CD8-positive, alpha-beta memory T cell (primary cell): Measurements from ENCODE around the gene PTRH2. TPM values are rescaled to one million over a fixed set of nuclear protein-coding genes. Genes with fewer than 3 reads are reported as not detected.

Experiments
- CTCF ChIA-PET: fragments of 350-600 bp; sonication (Branson Sonifier 250); formaldehyde crosslinking; loops from one replicate; lab custom pipeline; 2021; ENCODE audit warnings: antibody characterized with exemption; lab: Charles Lee
- POLR2A ChIA-PET: fragments of 350-600 bp; sonication (Branson Sonifier 250); formaldehyde crosslinking; loops from one replicate; lab custom pipeline; 2021; ENCODE audit warnings: antibody characterized with exemption; lab: Charles Lee
- DNase-seq, 5 donors: peaks; one replicate each; pipeline versions ENCODE4 v3.0.0 to v3.0.0-alpha.2; 2020 to 2022; ENCODE audit warnings: mixed read lengths in 1 of 5
- H3K27ac ChIP-seq: one replicate; pipeline ENCODE4 v1.7.0; 2013; ENCODE audit warnings: low read depth, mild to moderate bottlenecking, low read length, moderate library complexity
- H3K27me3 ChIP-seq: 2 replicates; pipeline ENCODE4 v1.7.0; 2013; ENCODE audit warnings: low read length, mild to moderate bottlenecking; ENCODE audit not compliant: insufficient read depth, poor library complexity, severe bottlenecking
- H3K36me3 ChIP-seq: 2 replicates; pipeline ENCODE4 v1.7.0; 2013; ENCODE audit warnings: mild to moderate bottlenecking, low read length, moderate library complexity; ENCODE audit not compliant: insufficient read depth
- H3K4me1 ChIP-seq: 2 replicates; pipeline ENCODE4 v1.7.0; 2013; ENCODE audit warnings: mild to moderate bottlenecking, low read length, moderate library complexity; ENCODE audit not compliant: insufficient read depth
- H3K4me3 ChIP-seq: 2 replicates; pipeline ENCODE4 v1.7.0; 2013; ENCODE audit warnings: mild to moderate bottlenecking, low read length
- H3K9me3 ChIP-seq: 2 replicates; pipeline ENCODE4 v1.7.0; 2013; ENCODE audit warnings: mild to moderate bottlenecking, low read length
- H3K27ac Mint-ChIP-seq, 8 donors: one replicate each; pipeline ENCODE4 v1.8.0; 2020 to 2021; ENCODE audit warnings: mixed read lengths in 8 of 8, mild to moderate bottlenecking in 6 of 8, inconsistent platforms in 3 of 8, moderate library complexity in 3 of 8
- H3K27me3 Mint-ChIP-seq, 2 donors: one replicate each; pipeline ENCODE4 v1.8.0; 2020 to 2021; ENCODE audit warnings: mixed read lengths in 2 of 2, mild to moderate bottlenecking in 1 of 2, moderate library complexity in 1 of 2
- H3K36me3 Mint-ChIP-seq, 3 donors: one replicate each; pipeline ENCODE4 v1.8.0; 2020 to 2021; ENCODE audit warnings: mixed read lengths in 3 of 3, inconsistent platforms in 1 of 3, mild to moderate bottlenecking in 1 of 3
- H3K4me1 Mint-ChIP-seq, 3 donors: one replicate each; pipeline ENCODE4 v1.8.0; 2020 to 2021; ENCODE audit warnings: mixed read lengths in 3 of 3, inconsistent platforms in 1 of 3, mild to moderate bottlenecking in 1 of 3
- H3K4me3 Mint-ChIP-seq, 7 donors: one replicate each; pipeline ENCODE4 v1.8.0; 2020 to 2021; ENCODE audit warnings: mixed read lengths in 7 of 7, mild to moderate bottlenecking in 6 of 7, moderate library complexity in 4 of 7, inconsistent platforms in 2 of 7
- H3K9me3 Mint-ChIP-seq, 5 donors: one replicate each; pipeline ENCODE4 v1.8.0; 2020 to 2022; ENCODE audit warnings: mixed read lengths in 5 of 5, mild to moderate bottlenecking in 3 of 5, moderate library complexity in 2 of 5, inconsistent platforms in 1 of 5
- polyA plus RNA-seq: library from polyadenylated mRNA; unstranded; fragments of 300-500 nt; fragmentation: Illumina TruSeq; gene quantifications from one replicate; pipeline ENCODE4 v1.2.3, GENCODE V29; 2021
- total RNA-seq, 2 experiments: library from RNA; stranded (reverse); gene quantifications; one replicate each; pipeline ENCODE4 v1.2.3, GENCODE V29; 2021

The PTRH2 gene
- total and polyA plus RNA-seq, 3 experiments from 2014 or later: 15.9 to 43.6 (median 38.5) TPM

DNA sequence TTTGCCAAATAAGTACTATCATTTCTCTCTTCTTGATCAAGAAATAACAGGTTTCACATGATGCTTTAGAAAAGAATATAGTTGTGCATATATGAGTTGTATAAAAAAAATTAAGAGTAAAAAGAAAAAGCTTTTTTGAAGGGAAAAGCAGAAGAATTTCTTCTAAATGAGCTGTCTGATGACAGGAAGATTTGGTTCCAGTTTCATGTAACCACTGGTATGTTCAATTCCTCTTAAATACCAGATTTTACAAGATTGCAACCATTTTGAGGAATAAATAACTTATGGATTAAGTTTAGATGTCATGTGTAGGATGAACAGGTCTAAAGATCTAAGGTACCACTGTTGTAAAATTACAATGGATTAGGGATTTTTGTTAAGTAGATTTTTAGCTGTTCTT, 45.2 kb upstream of the PTRH2 start:
- H3K36me3 Mint-ChIP-seq: peaks cover 0 to 12% (median 5%) of the 10 kb centered on the region in 3 donors
- H3K4me1 Mint-ChIP-seq: peaks cover 16 to 29% (median 26%) of the 10 kb centered on the region in 3 donors
- no peaks in the 10 kb centered on the region for H3K27me3 Mint-ChIP-seq
- Histone ChIP-seq H3K36me3 (no peaks in the 10 kb centered on the region), H3K27me3 (no peaks in the 10 kb centered on the region), H3K4me1 (peaks cover 8% of the 10 kb centered on the region), H3K4me3 (no peak overlapping the region), H3K9me3 (no peaks in the 10 kb centered on the region), H3K27ac (no peak overlapping the region)
- H3K9me3 Mint-ChIP-seq: no peaks in the 10 kb centered on the region
- H3K4me3 Mint-ChIP-seq: no peak overlapping the region
- H3K27ac Mint-ChIP-seq: peak overlapping the region in 3 of 8 donors; percentile 40 to 61 (median 40)
- no peak for DNase-seq
- POLR2A ChIA-PET: interaction anchor here (0.6 kb wide), 1 partner anchor 125 kb away, joined by 5 read pairs; no protein-coding TSS in a partner anchor
- CTCF ChIA-PET: interaction anchor here (0.9 to 4.9 kb wide), 11 partner anchors 11 to 284 kb away, joined by 3 to 64 read pairs (median 4); partner anchors contain the start of genes RPS6KB1 and TUBD1

DNA sequence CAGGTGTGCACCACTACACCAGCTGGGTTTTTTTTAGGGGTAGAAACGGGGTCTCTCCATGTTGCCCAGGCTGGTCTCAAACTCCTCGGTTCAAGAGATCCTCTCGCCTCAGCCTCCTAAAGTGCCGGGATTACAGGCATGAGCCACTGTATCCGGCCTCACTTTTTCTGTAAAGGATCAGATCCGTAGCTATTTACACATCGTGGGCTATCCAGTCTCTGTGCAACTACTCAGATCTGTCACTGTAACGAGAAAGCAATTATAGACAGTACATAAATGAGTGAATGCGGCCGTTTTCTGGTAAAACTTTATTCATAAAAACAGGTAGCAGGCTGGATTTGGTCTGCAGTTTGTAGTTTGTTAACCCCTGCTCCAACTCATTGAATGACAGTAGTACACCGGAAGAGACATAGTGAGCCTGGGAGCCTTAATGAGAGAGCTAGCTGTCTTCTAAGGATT, 44.8 kb upstream of the PTRH2 start:
- H3K27ac Mint-ChIP-seq: peak overlapping the region in 5 of 8 donors; percentile 4 to 61 (median 40)
- peaks cover 0 to 11% (median 5%) of the 10 kb centered on the region in 3 donors for H3K36me3 Mint-ChIP-seq
- peak overlapping the region in 1 of 7 donors; percentile 55 for H3K4me3 Mint-ChIP-seq
- no peaks in the 10 kb centered on the region for H3K9me3 Mint-ChIP-seq
- no peak for DNase-seq
- CTCF ChIA-PET: interaction anchor here (0.8 to 4.9 kb wide), 9 partner anchors 10 to 285 kb away, joined by 3 to 64 read pairs (median 4); no protein-coding TSS in a partner anchor
- H3K4me3 ChIP-seq: no peak overlapping the region
- H3K9me3 ChIP-seq: no peaks in the 10 kb centered on the region
- POLR2A ChIA-PET: no interaction called here
- no peaks in the 10 kb centered on the region for H3K27me3 ChIP-seq
- no peaks in the 10 kb centered on the region for H3K27me3 Mint-ChIP-seq
- no peak overlapping the region for H3K27ac ChIP-seq
- H3K4me1 Mint-ChIP-seq: peaks cover 16 to 29% (median 27%) of the 10 kb centered on the region in 3 donors
- H3K4me1 ChIP-seq: peaks cover 8% of the 10 kb centered on the region
- H3K36me3 ChIP-seq: no peaks in the 10 kb centered on the region

DNA sequence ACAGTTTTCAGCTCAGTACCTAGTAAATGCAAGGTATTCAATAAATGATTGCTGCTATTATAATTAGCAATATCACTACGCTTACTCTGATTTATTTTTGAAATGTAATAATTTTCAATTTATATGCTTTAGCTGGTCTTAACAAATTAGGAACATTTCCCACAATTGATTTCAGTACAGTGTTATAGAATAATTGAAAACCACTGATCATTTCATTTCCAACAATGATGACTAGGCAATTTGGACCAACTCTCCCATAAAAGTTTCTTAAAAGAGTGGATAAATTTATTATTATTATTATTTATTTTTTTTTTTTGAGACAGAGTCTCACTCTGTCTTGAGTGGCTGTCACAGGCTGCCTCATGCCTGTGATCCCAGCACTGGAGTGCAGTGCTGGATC, 41.4 kb upstream of the PTRH2 start:
- no peak overlapping the region for H3K27ac ChIP-seq
- Mint-ChIP-seq H3K27me3 (no peaks in the 10 kb centered on the region), H3K4me1 (peaks cover 3 to 15% (median 9%) of the 10 kb centered on the region in 3 donors), H3K27ac (no peak overlapping the region), H3K9me3 (no peaks in the 10 kb centered on the region), H3K4me3 (no peak overlapping the region), H3K36me3 (peaks cover 0 to 5% (median 2%) of the 10 kb centered on the region in 3 donors)
- DNase-seq: no peak
- no peaks in the 10 kb centered on the region for H3K27me3 ChIP-seq
- POLR2A ChIA-PET: interaction anchor here (0.7 kb wide), 2 partner anchors 49 to 91 kb away, joined by 3 to 5 read pairs; no protein-coding TSS in a partner anchor
- no peaks in the 10 kb centered on the region for H3K9me3 ChIP-seq
- H3K36me3 ChIP-seq: no peaks in the 10 kb centered on the region
- H3K4me1 ChIP-seq: no peaks in the 10 kb centered on the region
- no peak overlapping the region for H3K4me3 ChIP-seq
- CTCF ChIA-PET: interaction anchor here (0.7 to 2.1 kb wide), 6 partner anchors 22 to 110 kb away, joined by 3 to 10 read pairs (median 4); no protein-coding TSS in a partner anchor

DNA sequence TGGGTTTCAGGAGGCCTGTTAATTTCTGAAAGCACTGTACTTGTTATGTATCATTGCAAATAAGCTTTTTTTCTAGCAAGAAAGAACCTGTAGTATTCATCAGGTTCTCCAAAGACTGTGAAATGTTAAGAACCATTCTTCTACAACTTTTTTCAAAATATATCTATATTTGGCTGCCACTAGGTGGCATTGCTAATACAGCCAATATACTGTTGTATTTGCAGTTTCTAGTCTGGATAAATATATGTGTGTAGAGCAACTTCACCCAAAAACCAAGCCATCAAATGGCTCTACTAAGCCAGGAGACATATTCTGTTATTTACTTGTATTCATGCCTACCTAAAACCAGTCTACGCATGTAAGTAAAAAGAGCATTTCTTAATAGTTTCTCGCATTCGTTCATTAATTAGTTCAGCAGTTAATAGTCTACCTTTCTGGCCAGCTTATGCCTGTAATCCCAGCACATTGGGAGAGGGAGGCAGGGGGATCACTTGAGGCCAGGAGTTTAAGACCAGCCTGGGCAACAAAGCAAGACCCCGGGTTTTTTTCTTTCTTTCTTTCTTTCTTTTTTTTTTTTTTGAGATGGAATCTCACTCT, 39.7 kb upstream of the PTRH2 start:
- Histone ChIP-seq H3K36me3 (peaks cover 3% of the 10 kb centered on the region), H3K27me3 (no peaks in the 10 kb centered on the region), H3K9me3 (no peaks in the 10 kb centered on the region), H3K4me3 (no peak overlapping the region), H3K27ac (no peak overlapping the region), H3K4me1 (no peaks in the 10 kb centered on the region)
- ChIA-PET CTCF (interaction anchor here (0.7 to 2.2 kb wide), 5 partner anchors 14 to 290 kb away, joined by 3 to 10 read pairs (median 5); no protein-coding TSS in a partner anchor), POLR2A (no interaction called here)
- H3K9me3 Mint-ChIP-seq: peaks cover 0 to 4% (median 0%) of the 10 kb centered on the region in 5 donors
- no peak overlapping the region for H3K4me3 Mint-ChIP-seq
- DNase-seq: peak in 1 of 5 donors; percentile 9
- H3K27me3 Mint-ChIP-seq: no peaks in the 10 kb centered on the region
- H3K4me1 Mint-ChIP-seq: peaks cover 0 to 8% (median under 1%) of the 10 kb centered on the region in 3 donors
- peaks cover 5 to 14% (median 7%) of the 10 kb centered on the region in 3 donors for H3K36me3 Mint-ChIP-seq
- peak overlapping the region in 1 of 8 donors; percentile 67 for H3K27ac Mint-ChIP-seq

DNA sequence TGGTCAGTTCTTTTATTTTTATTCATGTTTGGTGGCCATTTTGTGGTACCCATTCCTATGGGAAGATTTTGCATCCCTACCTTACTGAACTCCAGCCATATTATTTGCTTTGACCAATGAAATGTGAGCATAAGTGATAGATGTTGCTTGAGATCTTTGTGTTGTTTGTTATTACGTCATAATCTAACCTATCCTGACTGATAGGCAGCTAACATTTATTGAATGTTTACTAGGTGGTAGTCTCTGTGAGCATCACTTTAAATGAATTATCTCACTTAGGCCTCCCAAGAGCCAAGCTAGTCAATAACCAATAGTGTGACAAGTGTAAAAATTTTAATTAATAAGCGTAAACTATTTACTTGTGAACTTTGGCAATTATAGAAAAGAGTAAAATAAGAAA, 37.8 kb upstream of the PTRH2 start:
- Mint-ChIP-seq H3K27me3 (no peaks in the 10 kb centered on the region), H3K9me3 (peaks cover 0 to 4% (median 0%) of the 10 kb centered on the region in 5 donors), H3K4me1 (peaks cover 0 to 5% (median 0%) of the 10 kb centered on the region in 3 donors), H3K4me3 (no peak overlapping the region), H3K27ac (no peak overlapping the region), H3K36me3 (peaks cover 5 to 21% (median 11%) of the 10 kb centered on the region in 3 donors)
- Histone ChIP-seq H3K36me3 (peaks cover 3% of the 10 kb centered on the region), H3K27me3 (no peaks in the 10 kb centered on the region), H3K27ac (no peak overlapping the region), H3K4me3 (no peak overlapping the region), H3K4me1 (no peaks in the 10 kb centered on the region), H3K9me3 (no peaks in the 10 kb centered on the region)
- CTCF ChIA-PET: interaction anchor here (0.7 to 0.8 kb wide), 2 partner anchors 9 to 497 kb away, joined by 3 read pairs; no protein-coding TSS in a partner anchor
- DNase-seq: no peak
- POLR2A ChIA-PET: interaction anchor here (1.3 kb wide), 1 partner anchor 101 kb away, joined by 5 read pairs; no protein-coding TSS in a partner anchor

DNA sequence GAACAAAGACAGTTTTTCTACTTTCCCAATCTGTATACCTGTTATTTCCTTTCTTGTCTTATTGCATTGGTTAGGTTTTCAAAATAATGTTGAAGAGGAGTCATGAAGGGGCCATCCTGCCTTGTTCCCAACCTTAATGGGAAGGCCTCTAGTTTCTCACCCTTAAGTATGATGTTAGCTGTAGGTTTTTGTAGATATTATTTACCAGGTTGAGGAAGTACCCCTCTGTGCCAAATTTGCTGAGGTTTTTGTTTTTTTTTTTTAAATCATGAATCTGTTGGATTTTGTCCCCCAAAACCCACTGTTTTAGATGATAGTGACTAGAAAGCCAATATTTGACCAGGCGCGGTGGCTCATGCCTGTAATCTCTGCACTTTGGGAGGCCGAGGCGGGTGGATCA, 36.6 kb upstream of the PTRH2 start:
- peak overlapping the region in 3 of 8 donors; percentile 1 to 46 (median 19) for H3K27ac Mint-ChIP-seq
- no peaks in the 10 kb centered on the region for H3K4me1 ChIP-seq
- peaks cover 3% of the 10 kb centered on the region for H3K36me3 ChIP-seq
- no peak overlapping the region for H3K4me3 ChIP-seq
- POLR2A ChIA-PET: no interaction called here
- H3K27ac ChIP-seq: no peak overlapping the region
- no peaks in the 10 kb centered on the region for H3K27me3 ChIP-seq
- H3K4me1 Mint-ChIP-seq: peaks cover 0 to 5% (median 0%) of the 10 kb centered on the region in 3 donors
- H3K36me3 Mint-ChIP-seq: peaks cover 5 to 25% (median 11%) of the 10 kb centered on the region in 3 donors
- peaks cover 0 to 4% (median 0%) of the 10 kb centered on the region in 5 donors for H3K9me3 Mint-ChIP-seq
- no peak for DNase-seq
- H3K27me3 Mint-ChIP-seq: no peaks in the 10 kb centered on the region
- no peaks in the 10 kb centered on the region for H3K9me3 ChIP-seq
- CTCF ChIA-PET: interaction anchor here (2.1 kb wide), 1 partner anchor 10 kb away, joined by 9 read pairs; no protein-coding TSS in a partner anchor
- no peak overlapping the region for H3K4me3 Mint-ChIP-seq

DNA sequence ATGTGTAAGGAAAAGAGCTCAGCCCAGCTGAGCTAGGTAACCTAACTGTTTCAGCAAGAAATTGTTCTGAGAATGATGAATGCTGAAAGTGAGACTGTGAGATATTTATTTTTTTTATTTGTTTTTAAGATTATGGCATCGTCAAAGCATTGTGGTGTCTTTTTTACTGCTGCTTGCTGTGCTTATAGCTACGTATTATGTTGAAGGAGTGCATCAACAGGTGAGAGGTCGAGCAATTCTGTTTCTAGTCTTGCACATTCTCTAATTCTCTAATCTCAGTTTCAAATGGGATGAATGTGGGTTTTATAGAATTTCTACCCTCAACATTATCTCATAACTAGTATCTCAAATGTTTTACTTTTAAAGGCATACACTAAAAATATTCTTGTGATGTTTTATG, 30.1 kb upstream of the PTRH2 start:
- peaks cover 5 to 55% (median 7%) of the 10 kb centered on the region in 3 donors for H3K36me3 Mint-ChIP-seq
- Histone ChIP-seq H3K4me1 (no peaks in the 10 kb centered on the region), H3K4me3 (no peak overlapping the region), H3K9me3 (no peaks in the 10 kb centered on the region), H3K27ac (no peak overlapping the region), H3K36me3 (peaks cover 6% of the 10 kb centered on the region), H3K27me3 (no peaks in the 10 kb centered on the region)
- ChIA-PET POLR2A (no interaction called here), CTCF (no interaction called here)
- H3K4me3 Mint-ChIP-seq: no peak overlapping the region
- H3K27me3 Mint-ChIP-seq: no peaks in the 10 kb centered on the region
- H3K4me1 Mint-ChIP-seq: no peaks in the 10 kb centered on the region
- no peaks in the 10 kb centered on the region for H3K9me3 Mint-ChIP-seq
- no peak for DNase-seq
- H3K27ac Mint-ChIP-seq: no peak overlapping the region

DNA sequence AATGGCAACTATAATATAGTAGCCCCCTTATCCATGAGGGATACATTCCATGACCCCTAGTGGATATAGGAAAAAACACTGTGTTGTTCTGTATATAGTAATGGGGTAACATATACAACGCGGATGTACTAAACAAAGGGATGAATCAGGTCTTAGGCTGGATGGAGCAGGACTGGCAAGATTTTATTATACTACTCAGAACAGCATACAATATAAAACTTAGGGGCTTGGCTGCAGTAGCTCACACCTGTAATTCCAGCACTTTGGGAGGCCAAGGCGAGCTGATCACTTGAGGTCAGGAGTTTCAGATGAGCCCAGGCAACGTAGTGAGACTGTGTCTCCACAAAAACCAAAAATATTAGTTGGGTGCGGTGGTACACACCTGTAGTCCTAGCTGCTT, 27.0 kb upstream of the PTRH2 start:
- no peak overlapping the region for H3K4me3 ChIP-seq
- Mint-ChIP-seq H3K9me3 (no peaks in the 10 kb centered on the region), H3K4me3 (no peak overlapping the region), H3K36me3 (peaks cover 3 to 47% (median 6%) of the 10 kb centered on the region in 3 donors), H3K4me1 (peaks cover 9 to 15% (median 14%) of the 10 kb centered on the region in 3 donors), H3K27me3 (no peaks in the 10 kb centered on the region), H3K27ac (no peak overlapping the region)
- no peaks in the 10 kb centered on the region for H3K27me3 ChIP-seq
- ChIA-PET CTCF (no interaction called here), POLR2A (no interaction called here)
- H3K9me3 ChIP-seq: no peaks in the 10 kb centered on the region
- H3K4me1 ChIP-seq: no peaks in the 10 kb centered on the region
- no peak overlapping the region for H3K27ac ChIP-seq
- no peak for DNase-seq
- peaks cover 6% of the 10 kb centered on the region for H3K36me3 ChIP-seq
